MM.1S (cell line): ENCODE data around the gene SNX33.
"Not testable (repeated sequence)": the region's sequence is repeated elsewhere in the genome, so short reads cannot be mapped to it uniquely, and the experiment has no call there.

ENCODE experiments used
- DNase-seq: peaks from one replicate; pipeline ENCODE4 v3.0.0-alpha.2; 2015
- H2AFZ ChIP-seq: fragments of 300-600 bp; sonication (generic); 2 replicates; pipeline ENCODE4 v1.6.0; 2016; ENCODE audit warnings: antibody characterized with exemption, low read length
- H3F3A ChIP-seq: fragments of 300-600 bp; sonication (generic); 2 replicates; pipeline ENCODE4 v1.6.1; 2016; ENCODE audit warnings: mild to moderate bottlenecking, antibody characterized with exemption, low read length, moderate library complexity, mixed read lengths; ENCODE audit not compliant: insufficient read depth
- H3K27ac ChIP-seq: fragments of 300-600 bp; sonication (generic); 2 replicates; pipeline ENCODE4 v1.5.1; 2016; ENCODE audit warnings: mild to moderate bottlenecking, low read length
- H3K27me3 ChIP-seq: fragments of 300-600 bp; sonication (generic); replicated peaks from 2 replicates; pipeline ENCODE4 v1.6.0; 2016; ENCODE audit warnings: low read length; ENCODE audit not compliant: insufficient read depth
- H3K36me3 ChIP-seq: fragments of 300-600 bp; sonication (generic); replicated peaks from 2 replicates; pipeline ENCODE4 v1.6.1; 2016; ENCODE audit warnings: mild to moderate bottlenecking, low read length, mixed read lengths; ENCODE audit not compliant: insufficient read depth
- H3K4me1 ChIP-seq: fragments of 300-600 bp; sonication (generic); 2 replicates; pipeline ENCODE4 v1.6.1; 2016; ENCODE audit warnings: low read length, mixed read lengths
- H3K4me2 ChIP-seq: fragments of 300-600 bp; sonication (generic); 2 replicates; pipeline ENCODE4 v1.6.0; 2016; ENCODE audit warnings: low read depth, low read length
- H3K4me3 ChIP-seq: fragments of 300-600 bp; sonication (generic); 2 replicates; pipeline ENCODE4 v1.5.1; 2016; ENCODE audit warnings: low read length, mixed read lengths
- H3K79me2 ChIP-seq: fragments of 300-600 bp; sonication (generic); 2 replicates; pipeline ENCODE4 v1.6.1; 2016; ENCODE audit warnings: mixed run types, low read length, mixed read lengths
- H3K9ac ChIP-seq: fragments of 300-600 bp; sonication (generic); 2 replicates; pipeline ENCODE4 v1.6.1; 2016; ENCODE audit warnings: low read length, mixed read lengths
- H3K9me2 ChIP-seq: fragments of 300-600 bp; sonication (generic); replicated peaks from 2 replicates; pipeline ENCODE4 v1.6.1; 2016; ENCODE audit warnings: mild to moderate bottlenecking, low read length, mixed read lengths; ENCODE audit not compliant: insufficient read depth
- H3K9me3 ChIP-seq: fragments of 300-600 bp; sonication (generic); replicated peaks from 2 replicates; pipeline ENCODE4 v1.6.1; 2016; ENCODE audit warnings: mild to moderate bottlenecking, low read length, mixed read lengths; ENCODE audit not compliant: insufficient read depth
- H4K20me1 ChIP-seq: fragments of 300-600 bp; sonication (generic); 2 replicates; pipeline ENCODE4 v1.6.1; 2016; ENCODE audit warnings: mild to moderate bottlenecking, low read length, moderate library complexity, mixed read lengths; ENCODE audit not compliant: insufficient read depth
- CTCF ChIP-seq: fragments of 300-600 bp; sonication (generic); IDR thresholded peaks from 2 replicates; pipeline ENCODE4 v1.5.1; 2016; ENCODE audit warnings: antibody characterized with exemption, low read length, mixed read lengths
- EZH2 ChIP-seq: fragments of 300-600 bp; sonication (generic); optimal IDR thresholded peaks from 2 replicates; pipeline ENCODE3; 2017; ENCODE audit warnings: low read depth, mild to moderate bottlenecking, antibody characterized with exemption, low read length, mixed read lengths
- EZH2phosphoT487 ChIP-seq: fragments of 300-600 bp; sonication (generic); IDR thresholded peaks from 2 replicates; pipeline ENCODE4 v1.6.1; 2018; ENCODE audit warnings: antibody characterized with exemption, low read length

The SNX33 gene

DNA sequence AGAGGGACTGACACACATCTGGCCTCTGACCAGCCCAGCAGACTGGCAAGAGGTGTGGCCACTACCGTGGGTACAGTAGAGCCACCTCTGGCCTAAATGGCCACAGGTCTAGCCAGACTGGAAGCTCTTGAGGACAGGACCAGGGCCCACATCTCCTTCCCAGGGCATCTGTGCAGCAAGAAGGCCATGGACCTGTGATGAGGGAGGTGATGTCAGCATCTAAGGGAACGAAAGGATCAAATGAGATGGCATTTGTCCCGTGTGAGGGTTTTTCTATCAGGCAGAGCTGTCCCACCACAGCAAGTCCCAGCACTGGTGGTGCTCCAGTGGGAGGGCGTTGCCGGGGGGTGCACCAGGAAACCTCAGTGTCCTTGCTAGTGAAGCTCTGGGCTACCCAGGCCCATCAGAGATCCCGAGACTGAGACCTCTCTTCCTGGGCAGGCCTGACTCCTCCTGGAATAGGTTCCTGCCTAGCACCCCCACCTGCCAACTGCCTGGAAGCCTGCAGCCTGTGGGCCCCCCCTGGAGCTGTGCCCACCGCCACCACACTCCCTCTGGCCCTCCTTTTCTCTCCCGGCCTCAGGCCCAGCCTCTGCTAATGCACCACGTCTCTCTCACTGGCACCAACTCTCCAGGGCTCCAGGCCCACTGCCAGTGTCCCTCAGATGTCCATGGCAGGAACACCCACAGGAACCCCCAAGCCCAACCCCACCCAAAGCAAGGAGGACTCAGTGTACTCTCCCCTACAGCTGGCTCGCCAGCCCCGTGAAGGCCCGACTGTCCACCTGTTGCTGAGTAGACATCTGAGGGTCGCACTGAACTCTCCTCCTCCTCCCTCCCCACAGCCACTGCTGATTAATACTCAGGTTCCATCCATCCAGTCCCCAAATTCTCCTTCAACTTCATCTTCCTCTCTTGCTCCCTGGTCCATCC lies 53.6 kb downstream of the SNX33 start:
- H3K4me3 ChIP-seq, H3K27ac ChIP-seq, DNase-seq, H3K36me3 ChIP-seq, H2AFZ ChIP-seq, H4K20me1 ChIP-seq, H3K4me1 ChIP-seq, H3F3A ChIP-seq, H3K9me2 ChIP-seq, H3K27me3 ChIP-seq, H3K4me2 ChIP-seq, H3K9me3 ChIP-seq, H3K9ac ChIP-seq, H3K79me2 ChIP-seq: not testable (repeated sequence)

DNA sequence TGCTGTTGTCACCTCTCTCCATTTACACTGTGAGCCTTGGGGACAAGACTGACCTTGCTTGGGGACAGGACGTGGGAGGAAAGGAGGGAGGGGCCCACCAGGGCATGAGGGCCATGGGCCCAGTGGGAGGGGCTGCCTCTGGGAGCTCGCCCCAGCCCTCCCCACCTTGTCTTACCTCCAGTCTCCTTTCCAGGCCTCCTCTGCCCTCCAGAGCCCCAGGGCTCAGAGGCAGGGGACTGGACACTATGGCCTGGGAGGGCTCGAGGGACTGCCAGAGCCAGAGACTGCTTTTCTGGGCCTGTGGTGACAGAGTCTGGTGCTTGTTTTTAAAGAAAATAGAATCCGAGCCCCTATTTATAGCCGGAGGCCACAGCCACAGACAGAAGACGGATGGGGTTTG lies 54.7 kb downstream of the SNX33 start:
- Histone ChIP-seq H3F3A (no peaks in the 10 kb centered on the region), H3K79me2 (no peaks in the 10 kb centered on the region), H3K9me2 (no peaks in the 10 kb centered on the region), H3K4me1 (no peaks in the 10 kb centered on the region), H3K4me2 (no peak overlapping the region), H3K27me3 (no peaks in the 10 kb centered on the region), H3K27ac (no peak overlapping the region), H3K36me3 (no peaks in the 10 kb centered on the region), H3K9ac (no peak overlapping the region), H2AFZ (no peak overlapping the region), H3K9me3 (no peaks in the 10 kb centered on the region), H3K4me3 (no peak overlapping the region), H4K20me1 (no peaks in the 10 kb centered on the region)
- TF ChIP-seq CTCF, result no peak
- no peak for TF ChIP-seq EZH2
- no peak for TF ChIP-seq EZH2phosphoT487
- DNase-seq, result no peak

DNA sequence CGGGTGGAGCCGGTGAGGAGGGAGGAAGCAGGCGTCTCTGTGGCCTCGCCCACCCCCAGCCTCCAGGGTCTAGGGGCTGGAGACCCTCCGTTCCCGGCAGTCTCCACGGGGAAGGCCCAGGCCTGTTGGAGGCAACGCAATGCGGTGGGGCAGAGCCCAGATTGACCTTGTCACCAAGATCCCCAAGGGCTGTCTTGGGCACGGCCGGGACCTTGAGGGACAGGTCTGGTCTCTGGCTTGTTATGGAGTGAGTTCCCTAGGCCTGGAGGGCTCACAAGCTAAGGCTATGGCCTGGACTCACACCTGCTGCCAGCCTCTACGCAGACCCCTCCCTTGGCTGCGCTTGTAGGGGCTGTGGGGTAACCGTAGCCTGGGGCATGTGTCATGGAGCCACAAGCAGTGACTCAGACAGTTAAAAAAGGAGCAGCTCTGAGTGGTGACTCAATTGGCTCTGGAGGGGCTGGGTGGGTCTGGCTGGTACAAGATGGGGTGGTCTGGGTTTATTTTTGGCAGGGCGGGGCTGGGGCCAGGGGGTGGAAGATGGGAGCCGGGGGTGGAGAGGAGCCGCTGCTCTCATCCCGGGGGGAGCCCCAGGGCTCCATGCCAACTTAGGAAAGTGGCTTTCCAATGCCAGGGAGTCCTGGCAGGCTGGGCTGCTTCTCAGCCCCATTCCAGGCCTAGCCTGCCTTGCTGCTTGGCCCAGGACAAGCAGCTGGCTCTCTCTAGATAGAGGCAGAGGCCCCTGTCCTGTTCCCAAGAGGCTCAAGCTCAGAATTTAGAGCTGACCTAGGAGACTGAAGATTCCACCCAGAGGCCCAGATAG lies 55.9 kb downstream of the SNX33 start:
- H3K36me3 ChIP-seq, H4K20me1 ChIP-seq, H3K9ac ChIP-seq, H3K4me2 ChIP-seq, H2AFZ ChIP-seq, H3K9me2 ChIP-seq, DNase-seq, H3K4me1 ChIP-seq, H3K27ac ChIP-seq, H3K27me3 ChIP-seq, H3K4me3 ChIP-seq, H3K9me3 ChIP-seq, H3K79me2 ChIP-seq, H3F3A ChIP-seq: not testable (repeated sequence)

DNA sequence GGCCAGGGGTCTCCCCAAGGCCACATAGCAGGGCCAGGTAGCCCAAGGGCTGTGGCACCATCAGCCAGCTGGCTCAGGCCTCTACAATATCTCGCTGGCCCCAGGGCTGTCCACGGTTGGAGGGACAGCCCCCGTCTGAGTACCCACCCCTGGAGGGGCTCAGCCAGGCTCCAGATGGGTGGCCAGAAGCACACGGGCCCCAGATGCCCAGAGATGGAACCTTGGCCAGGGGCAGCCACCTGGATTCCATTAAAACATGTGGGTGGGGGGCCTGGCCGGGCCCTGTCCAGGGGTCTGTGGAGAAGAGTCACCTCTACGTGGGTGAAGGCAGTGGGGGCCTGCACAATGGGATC lies 56.5 kb downstream of the SNX33 start:
- no peaks in the 10 kb centered on the region for H3K9me2 ChIP-seq
- no peaks in the 10 kb centered on the region for H3K36me3 ChIP-seq
- H3K4me3 ChIP-seq, result no peak overlapping the region
- no peaks in the 10 kb centered on the region for H3F3A ChIP-seq
- no peak for DNase-seq
- TF ChIP-seq CTCF (no peak), EZH2 (no peak), EZH2phosphoT487 (no peak)
- no peak overlapping the region for H2AFZ ChIP-seq
- H3K4me1 ChIP-seq, result no peaks in the 10 kb centered on the region
- no peak overlapping the region for H3K9ac ChIP-seq
- no peaks in the 10 kb centered on the region for H4K20me1 ChIP-seq
- H3K27ac ChIP-seq, result no peak overlapping the region
- H3K27me3 ChIP-seq, result no peaks in the 10 kb centered on the region
- no peaks in the 10 kb centered on the region for H3K79me2 ChIP-seq
- no peak overlapping the region for H3K4me2 ChIP-seq
- H3K9me3 ChIP-seq, result no peaks in the 10 kb centered on the region
